Activated naive CD8-positive, alpha-beta T cell treated with anti-CD3 and anti-CD28 coated beads for 36 hours (primary cell): ENCODE data around the gene FOXP3. TPM values are rescaled to one million over a fixed set of nuclear protein-coding genes. Genes with fewer than 3 reads are reported as not detected.

Experiments
- DNase-seq: peaks from one replicate; pipeline ENCODE4 v3.0.0; 2021
- H3K27ac Mint-ChIP-seq: one replicate; pipeline ENCODE4 v1.8.0; 2022; ENCODE audit warnings: mild to moderate bottlenecking, moderate library complexity, mixed read lengths
- H3K27me3 Mint-ChIP-seq: one replicate; pipeline ENCODE4 v1.8.0; 2022; ENCODE audit warnings: mild to moderate bottlenecking, mixed read lengths
- H3K36me3 Mint-ChIP-seq: one replicate; pipeline ENCODE4 v1.8.0; 2021; ENCODE audit warnings: mild to moderate bottlenecking, mixed read lengths
- H3K4me1 Mint-ChIP-seq: one replicate; pipeline ENCODE4 v1.8.0; 2021; ENCODE audit warnings: mixed read lengths
- H3K4me3 Mint-ChIP-seq: one replicate; pipeline ENCODE4 v1.8.0; 2022; ENCODE audit warnings: mild to moderate bottlenecking, moderate library complexity, mixed read lengths
- H3K9me3 Mint-ChIP-seq: one replicate; pipeline ENCODE4 v1.8.0; 2022; ENCODE audit warnings: mixed read lengths
- total RNA-seq, 2 experiments: library from RNA; stranded (reverse); gene quantifications; one replicate each; pipeline ENCODE4 v1.2.3, GENCODE V29; 2021

Gene FOXP3
- total RNA-seq, 2 experiments from 2014 or later: 11.2 to 11.9 TPM

DNA sequence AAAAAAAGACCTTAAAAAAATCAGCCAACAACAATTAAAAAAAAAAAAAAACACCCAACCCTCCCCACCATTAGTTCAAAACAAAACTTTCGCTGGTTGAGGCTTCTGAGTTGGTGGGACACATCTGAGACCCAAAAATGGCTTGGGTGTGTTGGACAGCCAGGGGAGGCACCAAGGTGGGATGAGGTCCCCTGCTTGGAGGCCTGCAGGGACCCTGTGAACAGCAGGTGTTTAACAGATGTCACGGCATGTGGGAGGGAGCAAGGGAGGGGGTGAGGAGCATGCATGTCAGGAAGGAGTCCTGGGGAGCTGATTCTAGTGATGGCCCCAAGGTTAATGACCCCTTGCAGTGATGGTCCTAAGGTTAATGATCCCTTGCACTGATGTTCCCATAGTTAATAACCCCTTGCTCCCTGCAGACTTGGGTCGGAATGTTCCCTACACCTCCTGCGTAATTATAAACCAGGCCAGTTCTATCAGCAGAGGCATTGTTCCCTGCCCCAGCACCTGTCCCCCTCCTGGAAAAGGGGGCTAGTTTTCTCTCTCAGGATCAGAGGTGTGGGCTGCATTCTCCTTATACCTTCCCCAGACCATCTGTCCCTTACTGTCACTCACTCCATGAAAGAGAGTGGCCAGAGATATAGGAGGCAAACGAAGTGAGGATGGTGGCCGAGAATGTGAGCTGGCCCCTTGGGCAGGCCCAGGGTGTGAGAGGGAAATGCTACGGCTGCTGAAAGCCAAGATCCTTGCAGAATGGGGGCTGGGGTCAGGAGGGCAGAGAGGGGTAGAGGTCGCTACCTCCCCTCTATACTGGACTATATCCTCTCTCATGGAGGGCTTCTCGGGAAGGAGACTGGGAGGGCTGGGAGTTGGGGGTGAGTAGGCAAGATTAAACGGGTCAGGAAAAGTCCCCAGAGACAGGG is 2.3 kb upstream of the FOXP3 start:
- Mint-ChIP-seq H3K36me3 (peaks cover 15% of the 10 kb centered on the region), H3K4me1 (peaks cover 49% of the 10 kb centered on the region), H3K9me3 (no peaks in the 10 kb centered on the region), H3K27me3 (peaks cover 4% of the 10 kb centered on the region), H3K27ac (peak overlapping the region; percentile 81), H3K4me3 (no peak overlapping the region)
- no peak for DNase-seq

DNA sequence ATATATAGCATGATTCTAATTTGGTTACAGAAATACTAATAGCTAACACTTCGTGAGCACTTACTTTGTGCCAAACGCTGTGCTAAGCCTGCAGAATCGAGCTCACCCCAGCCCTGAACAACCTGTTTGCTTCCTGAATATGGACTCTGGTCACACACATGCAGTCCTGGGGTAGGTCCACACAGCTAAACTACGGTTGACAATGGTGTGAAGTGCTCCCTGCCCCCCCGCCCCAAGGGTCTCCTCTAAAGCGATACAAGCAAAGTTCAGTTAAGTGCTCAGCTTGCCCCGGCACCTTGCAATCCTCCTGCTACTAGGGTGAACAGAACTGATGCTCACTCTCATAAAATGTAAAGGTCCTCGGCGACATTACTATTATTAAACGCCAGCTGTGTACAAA is 879 bp downstream of the FOXP3 start:
- DNase-seq: no peak
- H3K4me3 Mint-ChIP-seq: peak overlapping the region; percentile 77

DNA sequence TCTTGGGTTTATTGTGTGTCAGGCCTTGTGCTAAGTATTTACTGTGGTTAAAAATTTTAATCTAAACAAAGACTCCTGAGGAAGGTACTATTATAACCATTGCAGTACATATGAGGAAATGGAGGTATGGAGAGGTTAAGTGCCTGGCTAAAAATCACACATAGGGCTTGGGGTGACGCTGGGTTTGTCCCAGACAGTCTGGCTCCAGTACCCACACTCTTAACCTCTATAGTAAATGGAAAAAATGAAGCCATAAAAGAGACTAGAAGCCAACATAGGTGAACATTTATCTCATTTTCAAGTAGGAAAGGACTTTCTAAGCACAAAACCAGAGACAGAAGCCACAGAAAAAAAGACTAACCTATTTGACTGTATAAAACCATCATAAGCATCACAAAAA is 1.9 kb downstream of the FOXP3 start:
- peaks cover 50% of the 10 kb centered on the region for H3K4me1 Mint-ChIP-seq
- DNase-seq: no peak
- peak overlapping the region; percentile 79 for H3K27ac Mint-ChIP-seq
- peaks cover 9% of the 10 kb centered on the region for H3K36me3 Mint-ChIP-seq
- H3K4me3 Mint-ChIP-seq: peak overlapping the region; percentile 66
- H3K27me3 Mint-ChIP-seq: no peaks in the 10 kb centered on the region
- no peaks in the 10 kb centered on the region for H3K9me3 Mint-ChIP-seq

More for the DNA sequence above, 879 bp downstream of the FOXP3 start:
- H3K36me3 Mint-ChIP-seq: peaks cover 9% of the 10 kb centered on the region
- no peaks in the 10 kb centered on the region for H3K9me3 Mint-ChIP-seq
- H3K27ac Mint-ChIP-seq: peak overlapping the region; percentile 79
- no peaks in the 10 kb centered on the region for H3K27me3 Mint-ChIP-seq
- H3K4me1 Mint-ChIP-seq: peaks cover 52% of the 10 kb centered on the region

DNA sequence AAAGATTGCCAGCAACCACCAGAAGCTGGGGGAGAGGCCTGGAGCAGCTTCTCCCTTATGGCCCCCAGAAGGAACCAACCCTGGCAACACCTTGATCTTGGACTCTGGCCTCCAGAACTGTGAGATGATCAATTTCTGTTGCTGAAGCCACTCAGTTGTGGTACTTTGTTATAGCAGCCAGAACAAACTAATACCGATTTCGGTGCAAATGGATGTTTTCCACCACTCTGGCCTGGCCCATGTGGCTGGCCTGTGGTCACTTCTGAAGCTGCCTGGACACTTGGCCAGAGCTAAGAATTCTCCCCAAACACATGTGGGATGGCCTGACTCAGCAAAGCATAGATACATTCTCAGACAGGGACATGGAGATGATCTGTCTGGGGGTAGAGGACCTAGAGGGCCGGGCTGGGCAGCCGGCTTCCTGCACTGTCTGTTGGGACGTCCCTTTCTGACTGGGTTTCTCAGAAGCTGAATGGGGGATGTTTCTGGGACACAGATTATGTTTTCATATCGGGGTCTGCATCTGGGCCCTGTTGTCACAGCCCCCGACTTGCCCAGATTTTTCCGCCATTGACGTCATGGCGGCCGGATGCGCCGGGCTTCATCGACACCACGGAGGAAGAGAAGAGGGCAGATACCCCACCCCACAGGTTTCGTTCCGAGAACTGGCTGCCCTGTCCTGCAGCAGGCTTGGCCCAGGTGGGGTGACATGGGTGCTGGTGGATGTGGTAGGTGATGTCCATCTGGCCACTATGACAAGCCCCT is 4.1 kb downstream of the FOXP3 start:
- DNase-seq: no peak
- H3K27me3 Mint-ChIP-seq: no peaks in the 10 kb centered on the region
- H3K36me3 Mint-ChIP-seq: peaks cover 14% of the 10 kb centered on the region
- no peak overlapping the region for H3K27ac Mint-ChIP-seq
- H3K4me1 Mint-ChIP-seq: peaks cover 48% of the 10 kb centered on the region
- no peaks in the 10 kb centered on the region for H3K9me3 Mint-ChIP-seq
- H3K4me3 Mint-ChIP-seq: no peak overlapping the region

DNA sequence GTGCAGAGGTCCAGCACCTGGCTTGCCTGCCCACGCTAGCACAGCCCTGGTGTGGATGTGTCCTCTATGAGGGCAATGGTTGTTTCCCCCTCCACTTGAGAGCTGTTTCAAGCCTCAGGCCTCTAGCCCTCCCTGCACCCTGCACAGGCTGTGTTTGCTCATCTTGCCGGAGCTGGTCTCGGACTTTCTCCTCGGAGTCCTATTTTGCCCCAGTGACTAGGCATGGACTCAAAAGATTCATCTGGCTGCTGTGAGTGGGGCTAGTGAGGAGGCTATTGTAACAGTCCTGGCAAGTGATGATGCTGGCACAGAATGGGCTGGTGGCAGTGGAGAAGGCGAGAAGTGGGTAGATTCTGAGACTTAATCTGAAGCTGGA is 5.8 kb downstream of the FOXP3 start:
- H3K4me3 Mint-ChIP-seq: no peak overlapping the region
- peaks cover 32% of the 10 kb centered on the region for H3K4me1 Mint-ChIP-seq
- H3K9me3 Mint-ChIP-seq: no peaks in the 10 kb centered on the region
- DNase-seq: no peak
- H3K27me3 Mint-ChIP-seq: no peaks in the 10 kb centered on the region
- H3K27ac Mint-ChIP-seq: peak overlapping the region; percentile 36
- peaks cover 11% of the 10 kb centered on the region for H3K36me3 Mint-ChIP-seq

DNA sequence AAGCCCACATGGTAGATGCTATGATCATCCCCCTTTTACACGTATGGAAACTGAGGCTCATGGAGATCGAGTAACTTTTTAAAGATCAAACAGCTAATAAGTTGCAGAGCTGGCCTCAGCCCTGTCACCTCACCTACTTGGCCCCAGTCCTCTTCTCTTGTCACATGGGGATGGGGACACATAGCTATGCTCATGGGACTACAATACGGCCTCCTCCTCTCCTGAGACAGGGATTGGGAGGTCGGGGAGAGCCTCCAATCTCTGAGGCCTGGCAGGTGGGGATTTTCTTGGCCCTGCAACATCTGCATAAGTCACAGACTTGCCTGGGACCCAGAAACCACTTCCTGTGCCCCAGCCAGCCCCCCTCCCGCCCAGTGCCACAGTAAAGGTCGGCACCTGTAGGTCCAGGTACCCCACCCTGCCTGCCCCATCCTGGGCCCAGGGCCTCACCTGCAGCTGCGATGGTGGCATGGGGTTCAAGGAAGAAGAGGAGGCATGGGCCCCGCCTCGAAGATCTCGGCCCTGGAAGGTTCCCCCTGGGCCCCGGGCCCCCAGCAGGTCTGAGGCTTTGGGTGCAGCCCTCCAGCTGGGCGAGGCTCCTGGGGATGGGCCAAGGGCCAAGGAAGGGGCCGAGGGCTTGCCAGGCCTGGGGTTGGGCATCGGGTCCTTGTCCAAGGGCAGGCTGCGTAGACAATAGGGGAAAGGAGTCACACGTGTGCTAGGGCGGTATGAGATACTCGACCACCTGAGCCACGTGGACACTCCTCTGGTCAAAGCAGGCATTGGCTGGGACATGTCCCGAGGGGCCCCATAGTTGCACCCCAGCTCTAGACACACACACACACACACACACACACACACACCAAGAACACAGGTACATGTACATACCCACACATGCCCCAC is 6.4 kb downstream of the FOXP3 start:
- no peaks in the 10 kb centered on the region for H3K9me3 Mint-ChIP-seq
- H3K27ac Mint-ChIP-seq: peak overlapping the region; percentile 60
- H3K36me3 Mint-ChIP-seq: peaks cover 11% of the 10 kb centered on the region
- H3K27me3 Mint-ChIP-seq: no peaks in the 10 kb centered on the region
- DNase-seq: peak; percentile 29
- H3K4me1 Mint-ChIP-seq: peaks cover 30% of the 10 kb centered on the region
- H3K4me3 Mint-ChIP-seq: peak overlapping the region; percentile 40

DNA sequence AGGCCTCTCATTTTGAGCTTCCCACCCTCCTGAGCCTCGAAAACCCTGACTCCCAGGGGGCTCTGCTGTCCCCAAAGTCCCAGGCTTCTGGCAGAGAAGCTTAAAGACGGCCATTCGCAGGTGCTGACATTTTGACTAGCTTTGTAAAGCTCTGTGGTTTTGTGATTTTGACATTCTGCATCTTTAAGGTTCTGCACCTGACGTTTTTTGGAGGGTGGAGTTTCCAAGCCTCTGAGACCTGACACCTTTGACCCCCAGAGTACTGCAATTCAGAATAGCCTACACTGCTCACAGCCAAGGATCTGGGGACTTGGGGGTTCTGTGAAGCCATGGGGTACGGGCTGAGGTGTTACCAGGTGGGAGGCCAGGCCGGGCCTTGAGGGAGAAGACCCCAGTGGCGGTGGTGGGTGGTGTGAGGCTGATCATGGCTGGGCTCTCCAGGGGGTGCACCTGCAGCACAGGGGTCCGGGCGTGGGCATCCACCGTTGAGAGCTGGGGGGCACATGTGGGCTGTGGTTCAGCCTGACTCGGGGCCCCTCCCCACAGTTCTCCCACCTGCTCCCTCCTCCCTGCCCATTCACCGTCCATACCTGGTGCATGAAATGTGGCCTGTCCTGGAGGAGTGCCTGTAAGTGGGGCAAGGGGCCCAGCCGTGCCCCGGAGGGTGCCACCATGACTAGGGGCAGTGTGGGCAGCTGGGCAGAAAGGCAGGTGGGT is 7.3 kb downstream of the FOXP3 start:
- Mint-ChIP-seq H3K36me3 (peaks cover 12% of the 10 kb centered on the region), H3K27me3 (no peaks in the 10 kb centered on the region), H3K27ac (peak overlapping the region; percentile 60), H3K4me3 (peak overlapping the region; percentile 42), H3K4me1 (peaks cover 24% of the 10 kb centered on the region), H3K9me3 (no peaks in the 10 kb centered on the region)
- no peak for DNase-seq

DNA sequence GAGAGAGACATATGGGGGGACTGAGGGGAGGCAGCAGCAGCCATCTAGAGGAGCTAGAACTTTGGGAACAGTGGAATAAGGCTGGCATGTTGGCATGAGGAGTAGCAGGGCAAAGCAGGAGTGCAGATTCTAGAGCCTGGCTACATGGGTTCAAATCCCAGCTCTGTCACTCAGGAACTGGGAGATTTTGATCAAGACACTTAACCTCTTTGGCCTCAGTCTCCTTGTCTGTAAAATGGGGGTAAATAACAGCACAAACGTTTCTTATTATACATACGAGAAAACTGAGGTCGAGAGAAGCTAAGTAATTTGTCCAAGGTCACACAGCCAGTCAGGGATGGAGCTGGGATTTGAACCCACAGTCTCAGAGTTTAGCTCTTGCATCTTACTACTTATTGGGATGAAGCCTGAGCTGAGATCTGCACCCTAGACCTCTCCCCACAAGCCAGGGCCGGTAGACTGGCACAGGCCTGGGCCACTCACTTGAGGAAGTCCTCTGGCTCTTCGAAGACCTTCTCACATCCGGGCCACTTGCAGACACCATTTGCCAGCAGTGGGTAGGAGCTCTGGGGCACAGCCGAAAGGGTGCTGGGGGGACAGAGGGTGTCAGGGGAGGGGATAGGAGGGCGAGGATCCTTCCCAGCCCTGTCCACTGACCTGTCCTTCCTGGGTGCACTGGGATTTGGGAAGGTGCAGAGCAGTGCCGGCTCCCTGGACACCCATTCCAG is 8.1 kb downstream of the FOXP3 start:
- no peak for DNase-seq
- peak overlapping the region; percentile 25 for H3K27ac Mint-ChIP-seq
- peaks cover 15% of the 10 kb centered on the region for H3K36me3 Mint-ChIP-seq
- H3K27me3 Mint-ChIP-seq: no peaks in the 10 kb centered on the region
- peaks cover 19% of the 10 kb centered on the region for H3K4me1 Mint-ChIP-seq
- H3K9me3 Mint-ChIP-seq: no peaks in the 10 kb centered on the region
- no peak overlapping the region for H3K4me3 Mint-ChIP-seq

DNA sequence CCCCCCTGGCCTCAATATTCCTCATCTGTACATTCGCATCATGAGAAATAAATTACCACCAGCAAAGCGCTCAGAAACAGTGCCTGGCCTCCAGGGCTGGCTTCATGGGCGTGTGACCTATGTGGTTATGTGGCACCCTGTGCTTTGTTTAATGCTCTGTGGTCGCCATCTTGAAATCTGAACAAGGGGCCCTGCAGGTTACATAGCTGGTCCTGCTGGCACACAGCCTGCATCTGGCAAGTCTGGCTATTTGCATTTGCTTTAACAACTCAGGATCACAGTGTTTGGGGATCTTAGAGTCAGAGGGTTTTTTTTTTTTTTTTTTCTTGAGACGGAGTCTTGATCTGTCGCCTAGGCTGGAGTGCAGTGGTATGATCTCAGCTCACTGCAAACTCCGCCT is 9.9 kb downstream of the FOXP3 start:
- peaks cover 14% of the 10 kb centered on the region for H3K36me3 Mint-ChIP-seq
- no peak overlapping the region for H3K4me3 Mint-ChIP-seq
- H3K9me3 Mint-ChIP-seq: no peaks in the 10 kb centered on the region
- no peaks in the 10 kb centered on the region for H3K27me3 Mint-ChIP-seq
- H3K27ac Mint-ChIP-seq: no peak overlapping the region
- DNase-seq: no peak
- H3K4me1 Mint-ChIP-seq: peaks cover 16% of the 10 kb centered on the region

DNA sequence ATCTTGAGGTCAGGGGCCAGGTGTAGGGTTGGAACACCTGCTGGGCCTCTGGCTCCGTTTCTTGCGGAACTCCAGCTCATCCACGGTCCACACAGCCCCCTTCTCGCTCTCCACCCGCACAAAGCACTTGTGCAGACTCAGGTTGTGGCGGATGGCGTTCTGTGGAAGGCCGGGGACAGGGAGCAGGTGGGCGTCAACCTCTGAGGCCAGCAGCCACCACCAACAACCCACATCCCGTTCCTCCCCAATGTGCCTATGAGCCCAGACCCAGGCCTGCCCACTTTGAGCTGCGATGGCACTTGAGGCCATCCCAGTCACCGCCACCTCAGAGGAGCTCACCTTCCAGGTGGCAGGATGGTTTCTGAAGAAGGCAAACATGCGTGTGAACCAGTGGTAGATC is 13.2 kb downstream of the FOXP3 start:
- H3K9me3 Mint-ChIP-seq: no peaks in the 10 kb centered on the region
- H3K4me3 Mint-ChIP-seq: no peak overlapping the region
- H3K27ac Mint-ChIP-seq: no peak overlapping the region
- peaks cover 2% of the 10 kb centered on the region for H3K4me1 Mint-ChIP-seq
- no peak for DNase-seq
- H3K36me3 Mint-ChIP-seq: peaks cover 12% of the 10 kb centered on the region
- H3K27me3 Mint-ChIP-seq: no peaks in the 10 kb centered on the region

DNA sequence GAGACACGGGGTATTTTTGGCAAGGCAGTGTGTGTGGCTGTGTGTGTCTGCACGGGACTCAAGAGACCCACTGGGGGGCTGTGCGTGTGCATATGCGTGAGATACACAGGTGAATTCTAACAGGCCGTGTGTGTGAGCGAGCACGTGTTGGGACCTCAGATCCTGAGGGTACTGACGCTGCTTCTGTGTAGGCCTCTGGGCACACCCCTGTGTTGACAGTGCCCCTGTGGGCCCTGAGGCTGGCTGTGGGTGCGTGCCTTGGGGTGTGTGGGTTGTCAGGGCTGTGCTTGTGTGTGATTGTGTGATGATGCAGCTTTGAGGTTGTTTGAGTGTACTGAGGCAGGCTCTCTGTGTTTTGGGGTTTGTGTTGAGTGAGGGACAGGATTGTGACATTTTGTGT is 13.9 kb downstream of the FOXP3 start:
- Mint-ChIP-seq H3K27ac (peak overlapping the region; percentile 58), H3K4me1 (peaks cover 2% of the 10 kb centered on the region), H3K27me3 (no peaks in the 10 kb centered on the region), H3K9me3 (no peaks in the 10 kb centered on the region), H3K36me3 (peaks cover 8% of the 10 kb centered on the region), H3K4me3 (no peak overlapping the region)
- no peak for DNase-seq

DNA sequence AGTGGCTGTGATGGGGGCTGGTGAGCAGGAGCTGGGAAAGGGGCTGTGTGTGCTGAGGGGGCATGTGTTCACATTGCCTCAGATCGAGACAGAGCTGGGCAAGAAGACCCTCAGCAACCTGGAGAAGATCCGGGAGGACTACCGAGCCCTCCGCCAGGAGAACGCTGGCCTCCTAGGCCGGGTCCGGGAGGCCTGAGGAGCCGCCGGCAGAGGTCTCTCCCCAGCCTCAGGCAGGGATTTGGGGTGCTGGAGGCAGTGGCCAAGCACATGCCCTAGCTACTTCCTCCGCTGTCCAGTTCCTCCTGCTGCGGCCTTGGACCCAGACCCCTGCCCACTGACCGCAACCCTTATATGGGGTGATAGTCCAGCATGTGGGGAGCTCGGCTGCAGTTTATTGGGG is 14.4 kb downstream of the FOXP3 start:
- Mint-ChIP-seq H3K27me3 (no peaks in the 10 kb centered on the region), H3K27ac (no peak overlapping the region), H3K9me3 (no peaks in the 10 kb centered on the region), H3K4me3 (no peak overlapping the region), H3K4me1 (peaks cover 2% of the 10 kb centered on the region), H3K36me3 (peaks cover 8% of the 10 kb centered on the region)
- DNase-seq: no peak

DNA sequence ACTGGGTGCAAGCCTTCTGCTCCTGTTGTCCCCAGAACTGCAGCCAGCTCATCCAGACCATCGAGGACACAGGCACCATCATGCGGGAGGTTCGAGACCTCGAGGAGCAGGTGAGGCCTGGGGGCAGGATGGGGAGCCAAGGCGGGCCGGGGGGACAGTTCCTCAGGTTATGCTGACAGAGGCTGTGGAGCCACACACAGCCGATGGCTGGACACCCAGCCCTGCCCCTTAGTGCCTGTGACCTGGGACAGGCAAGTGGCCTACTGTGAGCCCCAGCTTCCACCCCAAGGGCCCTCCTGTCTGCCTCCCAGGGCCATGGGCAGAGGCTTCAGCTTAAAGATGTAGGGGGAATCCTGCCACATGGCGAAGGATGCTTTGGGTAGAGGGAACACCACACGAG is 14.9 kb downstream of the FOXP3 start:
- H3K4me3 Mint-ChIP-seq: no peak overlapping the region
- no peak for DNase-seq
- no peaks in the 10 kb centered on the region for H3K27me3 Mint-ChIP-seq
- H3K9me3 Mint-ChIP-seq: no peaks in the 10 kb centered on the region
- H3K4me1 Mint-ChIP-seq: peaks cover 2% of the 10 kb centered on the region
- H3K27ac Mint-ChIP-seq: no peak overlapping the region
- peaks cover 8% of the 10 kb centered on the region for H3K36me3 Mint-ChIP-seq

DNA sequence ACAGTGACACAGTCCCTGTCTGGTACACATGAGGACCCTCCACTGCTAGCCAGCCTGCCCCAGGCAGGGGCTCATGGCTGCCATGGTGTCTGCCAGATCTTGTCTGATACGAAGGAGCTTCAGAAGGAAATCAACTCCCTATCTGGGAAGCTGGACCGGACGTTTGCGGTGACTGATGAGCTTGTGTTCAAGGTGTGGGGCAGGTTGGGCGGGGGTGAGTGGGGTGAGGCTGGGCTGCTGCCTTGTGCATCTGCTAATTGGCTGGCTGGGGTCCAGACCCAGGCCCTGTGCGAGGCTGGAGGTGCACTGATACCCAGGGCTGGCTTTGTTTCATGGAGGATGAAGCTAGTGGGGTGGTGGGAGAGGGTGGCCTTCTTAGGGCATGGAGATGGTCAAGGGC is 15.4 kb downstream of the FOXP3 start:
- DNase-seq: no peak
- peaks cover 12% of the 10 kb centered on the region for H3K36me3 Mint-ChIP-seq
- H3K9me3 Mint-ChIP-seq: no peaks in the 10 kb centered on the region
- peaks cover 2% of the 10 kb centered on the region for H3K4me1 Mint-ChIP-seq
- H3K4me3 Mint-ChIP-seq: no peak overlapping the region
- H3K27me3 Mint-ChIP-seq: no peaks in the 10 kb centered on the region
- H3K27ac Mint-ChIP-seq: no peak overlapping the region
